Pancreas (tissue), 10 donors: ENCODE data around the gene SLC25A41. TPM values are rescaled to one million over a fixed set of nuclear protein-coding genes. Genes with fewer than 3 reads are reported as not detected.

ENCODE experiments used
- ATAC-seq, 4 donors: fragments of 200-7000 bp; cut with Tn5 transposase; one replicate each; pipeline versions ENCODE4 v1.8.0 to v1.9.1; 2020; ENCODE audit warnings: mild to moderate bottlenecking in 4 of 4, moderate library complexity in 4 of 4
- DNase-seq, 6 donors: peaks; one replicate each; pipeline ENCODE4 v3.0.0-alpha.2; 2020
- FAIRE-seq: peaks from 2 replicates; lab custom pipeline; 2012; peaks lifted over from hg19 to GRCh38; lab: Jason Lieb, UNC
- H3K27ac ChIP-seq, 4 donors: fragments of 200-600 bp; sonication (generic); 1 replicate in 3 of 4; 2 replicates in 1 of 4; pipeline versions ENCODE4 v1.5.0 to v1.8.0; 2020
- H3K27me3 ChIP-seq, 4 donors: fragments of 200-600 bp; one replicate each; pipeline ENCODE4 v1.8.0; 2021
- H3K36me3 ChIP-seq, 3 donors: fragments of 200-600 bp; sonication (generic) in 1 of 3; one replicate each; pipeline versions ENCODE4 v1.5.0 to v1.8.0; 2020 to 2021
- H3K4me1 ChIP-seq, 3 donors: fragments of 200-600 bp; one replicate each; pipeline ENCODE4 v1.8.0; 2021
- H3K4me3 ChIP-seq, 4 donors: fragments of 200-600 bp; sonication (generic) in 2 of 4; one replicate each; pipeline versions ENCODE4 v1.5.0 to v1.8.0; 2020 to 2021
- H3K9me3 ChIP-seq, 4 donors: fragments of 200-600 bp; one replicate each; pipeline ENCODE4 v1.8.0; 2021
- WGBS, 2 donors: extraction: QIAGEN DNeasy Blood & Tissue Kit; methylation state at CpG; one replicate each; pipeline ENCODE4 v1.1.7; 2013; 5-methylcytosine and 5-hydroxymethylcytosine counted together
- intact Hi-C, 3 donors: fragments of 100-400 bp; cut with DNase I; formaldehyde crosslinking; loops; one replicate each; pipeline versions ENCODE4 v1.11.1 to v1.14.2; 2022
- polyA plus RNA-seq, 2 donors: library from polyadenylated mRNA; stranded (reverse); fragments of 200-250 nt; gene quantifications; one replicate each; pipeline ENCODE4 v1.2.3, GENCODE V29; 2013
- total RNA-seq, 6 donors: library from RNA; stranded (reverse); fragmentation: NEBNext Ultra II Directional in 4 of 6; extraction: Animal tissue kit (Norgen Biotek cat#: 25700) in 4 of 6; gene quantifications; one replicate each; pipeline versions ENCODE4 v1.2.1 to v1.2.4, GENCODE V29; 2021 to 2023
- TF ChIP-seq, protein P1 (sequence below), 4 donors: fragments of 200-600 bp; sonication (generic) in 3 of 4; IDR thresholded peaks; one replicate each; pipeline versions ENCODE4 v1.5.0 to v1.8.0; 2021; ENCODE audit warnings: antibody characterized with exemption in 4 of 4
- donor health status: healthy with polysubstance abuse.
- donor health status: DM: no; HTN: no; CAD: no; lungs with moderate emphysema.
- donor health status: DM: no; HTN: no; CAD: no.
- donor health status: control.
- donor health status: control.
- donor health status: Bipolar disorder and iron deficiency.
- donor health status: DM: yes; HTN: yes; CAD: no.
- donor health status: DM: no; HTN: no; CAD: no.
- donor health status: DM: no; HTN: no; CAD: no.
- donor health status: DM: yes; HTN: yes; CAD: no.

SLC25A41 gene
- total and polyA plus RNA-seq, 8 donors, result 0.12 to 0.91 (median 0.18) TPM; not detected in 2

DNA sequence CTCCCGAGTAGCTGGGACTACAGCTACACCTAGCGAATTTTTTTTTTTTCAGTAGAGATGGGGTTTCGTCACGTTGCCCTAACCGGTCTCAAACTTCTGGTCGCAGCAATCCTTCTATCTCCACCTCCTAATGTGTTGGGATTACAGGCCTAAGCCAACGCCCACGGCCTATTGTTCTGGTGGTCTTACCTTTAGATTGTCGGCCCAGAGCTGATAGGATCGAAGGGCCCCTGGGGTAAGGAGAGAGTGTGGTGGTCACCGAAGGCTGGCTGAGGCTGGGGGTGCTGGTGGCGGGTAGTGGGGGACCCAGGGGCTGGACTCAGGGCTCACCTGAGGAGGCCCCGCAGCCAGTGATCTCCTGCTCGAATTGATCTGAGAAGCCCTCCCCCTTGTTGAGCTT is 37.5 kb upstream of the SLC25A41 start:
- H3K4me3 ChIP-seq, result no peak overlapping the region
- TF ChIP-seq, protein P1, sequence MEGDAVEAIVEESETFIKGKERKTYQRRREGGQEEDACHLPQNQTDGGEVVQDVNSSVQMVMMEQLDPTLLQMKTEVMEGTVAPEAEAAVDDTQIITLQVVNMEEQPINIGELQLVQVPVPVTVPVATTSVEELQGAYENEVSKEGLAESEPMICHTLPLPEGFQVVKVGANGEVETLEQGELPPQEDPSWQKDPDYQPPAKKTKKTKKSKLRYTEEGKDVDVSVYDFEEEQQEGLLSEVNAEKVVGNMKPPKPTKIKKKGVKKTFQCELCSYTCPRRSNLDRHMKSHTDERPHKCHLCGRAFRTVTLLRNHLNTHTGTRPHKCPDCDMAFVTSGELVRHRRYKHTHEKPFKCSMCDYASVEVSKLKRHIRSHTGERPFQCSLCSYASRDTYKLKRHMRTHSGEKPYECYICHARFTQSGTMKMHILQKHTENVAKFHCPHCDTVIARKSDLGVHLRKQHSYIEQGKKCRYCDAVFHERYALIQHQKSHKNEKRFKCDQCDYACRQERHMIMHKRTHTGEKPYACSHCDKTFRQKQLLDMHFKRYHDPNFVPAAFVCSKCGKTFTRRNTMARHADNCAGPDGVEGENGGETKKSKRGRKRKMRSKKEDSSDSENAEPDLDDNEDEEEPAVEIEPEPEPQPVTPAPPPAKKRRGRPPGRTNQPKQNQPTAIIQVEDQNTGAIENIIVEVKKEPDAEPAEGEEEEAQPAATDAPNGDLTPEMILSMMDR (IDR thresholded peaks at IDR 0.05), result no peak
- H3K9me3 ChIP-seq, result no peaks in the 10 kb centered on the region
- WGBS, 2 donors, result 81 to 84% methylated on average over 14 of the region's 14 CpGs
- no peaks in the 10 kb centered on the region for H3K27me3 ChIP-seq
- no peak for FAIRE-seq
- no peak overlapping the region for H3K27ac ChIP-seq
- DNase-seq, result no peak
- intact Hi-C loops, result no loop called here
- ATAC-seq, result no peak
- peaks cover 0 to 15% (median 5%) of the 10 kb centered on the region in 3 donors for H3K4me1 ChIP-seq
- H3K36me3 ChIP-seq, result peaks cover 0 to 10% (median 0%) of the 10 kb centered on the region in 3 donors

DNA sequence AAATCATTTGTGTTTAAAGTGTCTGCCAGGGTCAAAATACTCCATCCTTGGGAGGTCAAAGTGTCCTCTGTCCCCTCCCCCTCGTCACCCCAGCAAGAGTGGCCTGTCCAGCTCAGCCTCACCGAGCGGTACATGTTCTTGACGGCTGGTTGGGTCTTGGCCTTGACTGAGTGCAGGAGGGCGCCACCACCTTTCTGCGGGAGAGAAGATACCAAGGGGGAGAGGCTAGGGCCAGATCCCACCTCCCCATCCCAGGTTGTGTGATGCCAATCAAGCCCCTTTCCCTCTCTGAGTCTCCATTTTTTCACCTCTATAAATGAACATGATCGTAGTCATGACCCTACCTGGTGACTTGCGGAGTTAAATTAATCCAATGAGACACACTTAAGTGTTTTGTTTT is 36.6 kb upstream of the SLC25A41 start:
- no peak for DNase-seq
- TF ChIP-seq, protein P1 (IDR thresholded peaks at IDR 0.05), result no peak
- ATAC-seq, result no peak
- H3K27ac ChIP-seq, result no peak overlapping the region
- WGBS, 2 donors, result 70 to 75% methylated on average over 8 of the region's 8 CpGs
- H3K27me3 ChIP-seq, result no peaks in the 10 kb centered on the region
- no peak for FAIRE-seq
- peaks cover 0 to 11% (median 0%) of the 10 kb centered on the region in 3 donors for H3K36me3 ChIP-seq
- H3K4me1 ChIP-seq, result peaks cover 0 to 11% (median 5%) of the 10 kb centered on the region in 3 donors
- intact Hi-C loops, result no loop called here
- H3K4me3 ChIP-seq, result no peak overlapping the region
- H3K9me3 ChIP-seq, result no peaks in the 10 kb centered on the region

DNA sequence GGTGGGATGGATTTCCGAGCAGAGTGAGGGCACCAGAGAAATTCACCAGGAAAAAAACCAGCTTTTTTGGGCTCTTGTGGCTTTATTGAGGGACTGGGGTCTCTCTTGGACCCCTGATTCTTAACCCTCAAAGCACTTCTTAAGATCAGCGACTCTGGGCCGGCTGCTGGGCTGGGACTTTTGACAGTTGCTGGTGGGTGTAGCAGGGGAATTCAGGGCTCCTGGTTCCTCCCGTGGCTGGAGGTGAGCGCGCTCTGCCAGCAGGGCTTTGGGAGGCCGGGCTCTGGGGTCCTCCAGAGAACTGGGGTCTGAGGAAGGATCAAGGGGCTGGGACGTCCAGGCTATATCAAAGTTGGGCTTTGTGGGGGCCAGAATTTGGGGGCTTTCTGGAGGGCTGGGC is 33.8 kb upstream of the SLC25A41 start:
- Histone ChIP-seq H3K27me3 (no peaks in the 10 kb centered on the region), H3K9me3 (no peaks in the 10 kb centered on the region), H3K4me1 (peaks cover 0 to 6% (median 4%) of the 10 kb centered on the region in 3 donors), H3K4me3 (no peak overlapping the region), H3K36me3 (peaks cover 0 to 11% (median 0%) of the 10 kb centered on the region in 3 donors), H3K27ac (no peak overlapping the region)
- TF ChIP-seq, protein P1 (IDR thresholded peaks at IDR 0.05), result no peak
- WGBS, 2 donors, result 87 to 99% methylated on average over 8 of the region's 8 CpGs
- ATAC-seq, result no peak
- no peak for DNase-seq
- intact Hi-C loops, result no loop called here
- FAIRE-seq, result no peak

DNA sequence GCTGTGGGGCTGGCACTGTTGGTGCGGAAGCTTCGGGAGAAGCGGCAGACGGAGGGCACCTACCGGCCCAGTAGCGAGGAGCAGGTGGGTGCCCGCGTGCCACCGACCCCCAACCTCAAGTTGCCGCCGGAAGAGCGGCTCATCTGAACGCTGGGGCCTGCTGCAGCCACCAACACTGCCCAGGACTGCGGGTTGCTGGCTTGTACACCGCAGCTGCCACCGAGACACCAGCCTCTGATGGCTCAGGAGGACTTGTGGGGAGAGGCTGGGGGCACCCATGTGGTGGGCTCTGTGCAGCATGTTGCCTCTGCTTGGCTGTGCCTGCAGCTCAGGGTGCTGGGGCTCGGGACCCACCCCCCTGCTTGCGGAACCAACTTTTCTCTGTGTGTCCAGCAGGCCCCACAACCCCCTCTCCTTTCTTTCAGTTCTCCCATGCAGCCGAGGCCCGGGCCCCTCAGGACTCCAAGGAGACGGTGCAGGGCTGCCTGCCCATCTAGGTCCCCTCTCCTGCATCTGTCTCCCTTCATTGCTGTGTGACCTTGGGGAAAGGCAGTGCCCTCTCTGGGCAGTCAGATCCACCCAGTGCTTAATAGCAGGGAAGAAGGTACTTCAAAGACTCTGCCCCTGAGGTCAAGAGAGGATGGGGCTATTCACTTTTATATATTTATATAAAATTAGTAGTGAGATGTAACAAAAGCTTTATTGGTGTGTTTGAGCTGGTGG is 33.1 kb upstream of the SLC25A41 start:
- no peak for ATAC-seq
- H3K27ac ChIP-seq, result no peak overlapping the region
- DNase-seq, result no peak
- H3K4me3 ChIP-seq, result no peak overlapping the region
- WGBS, 2 donors, result 90 to 94% methylated on average over 18 to 21 of the region's 21 CpGs
- FAIRE-seq, result no peak
- peaks cover 0 to 6% (median 4%) of the 10 kb centered on the region in 3 donors for H3K4me1 ChIP-seq
- intact Hi-C loops, result no loop called here
- TF ChIP-seq, protein P1 (IDR thresholded peaks at IDR 0.05), result no peak
- H3K9me3 ChIP-seq, result no peaks in the 10 kb centered on the region
- H3K27me3 ChIP-seq, result no peaks in the 10 kb centered on the region
- H3K36me3 ChIP-seq, result peaks cover 0 to 11% (median 0%) of the 10 kb centered on the region in 3 donors

DNA sequence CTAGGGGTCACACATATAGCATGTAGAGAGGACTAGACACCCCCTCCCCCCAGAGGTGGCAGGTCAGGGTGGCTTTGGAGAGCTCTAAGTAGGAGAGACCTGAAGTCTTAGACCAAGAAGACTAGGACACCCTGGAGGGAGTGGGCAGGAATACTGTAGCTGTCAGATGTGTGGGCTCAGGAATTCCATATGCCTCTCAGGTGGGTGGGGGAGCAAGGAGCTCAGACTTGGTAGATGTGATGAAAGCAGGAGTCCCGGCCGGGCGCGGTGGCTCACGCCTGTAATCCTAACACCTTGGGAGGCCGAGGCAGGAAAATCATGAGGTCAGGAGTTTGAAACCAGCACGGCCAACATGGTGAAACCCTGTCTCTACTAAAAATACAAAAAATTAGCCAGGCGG is 32.1 kb upstream of the SLC25A41 start:
- Histone ChIP-seq H3K27me3 (no peaks in the 10 kb centered on the region), H3K4me3 (no peak overlapping the region), H3K27ac (no peak overlapping the region), H3K4me1 (peaks cover 0 to 6% (median 4%) of the 10 kb centered on the region in 3 donors), H3K36me3 (peaks cover 0 to 11% (median 0%) of the 10 kb centered on the region in 3 donors), H3K9me3 (no peaks in the 10 kb centered on the region)
- TF ChIP-seq, protein P1 (IDR thresholded peaks at IDR 0.05), result no peak
- WGBS, 2 donors, result 93 to 96% methylated on average over 8 of the region's 8 CpGs
- FAIRE-seq, result no peak
- no peak for DNase-seq
- ATAC-seq, result no peak
- intact Hi-C loops, result no loop called here
